ENCODE data around the gene ZNF862. TPM values are rescaled to one million over a fixed set of nuclear protein-coding genes. Genes with fewer than 3 reads are reported as not detected.

The ZNF862 gene
- total and polyA plus RNA-seq, 10 of the 15 experiments (the other 5 are each of a cell fraction or from before 2014, with no cell fraction given) = 0.49 to 7.7 (median 3.5) TPM

DNA sequence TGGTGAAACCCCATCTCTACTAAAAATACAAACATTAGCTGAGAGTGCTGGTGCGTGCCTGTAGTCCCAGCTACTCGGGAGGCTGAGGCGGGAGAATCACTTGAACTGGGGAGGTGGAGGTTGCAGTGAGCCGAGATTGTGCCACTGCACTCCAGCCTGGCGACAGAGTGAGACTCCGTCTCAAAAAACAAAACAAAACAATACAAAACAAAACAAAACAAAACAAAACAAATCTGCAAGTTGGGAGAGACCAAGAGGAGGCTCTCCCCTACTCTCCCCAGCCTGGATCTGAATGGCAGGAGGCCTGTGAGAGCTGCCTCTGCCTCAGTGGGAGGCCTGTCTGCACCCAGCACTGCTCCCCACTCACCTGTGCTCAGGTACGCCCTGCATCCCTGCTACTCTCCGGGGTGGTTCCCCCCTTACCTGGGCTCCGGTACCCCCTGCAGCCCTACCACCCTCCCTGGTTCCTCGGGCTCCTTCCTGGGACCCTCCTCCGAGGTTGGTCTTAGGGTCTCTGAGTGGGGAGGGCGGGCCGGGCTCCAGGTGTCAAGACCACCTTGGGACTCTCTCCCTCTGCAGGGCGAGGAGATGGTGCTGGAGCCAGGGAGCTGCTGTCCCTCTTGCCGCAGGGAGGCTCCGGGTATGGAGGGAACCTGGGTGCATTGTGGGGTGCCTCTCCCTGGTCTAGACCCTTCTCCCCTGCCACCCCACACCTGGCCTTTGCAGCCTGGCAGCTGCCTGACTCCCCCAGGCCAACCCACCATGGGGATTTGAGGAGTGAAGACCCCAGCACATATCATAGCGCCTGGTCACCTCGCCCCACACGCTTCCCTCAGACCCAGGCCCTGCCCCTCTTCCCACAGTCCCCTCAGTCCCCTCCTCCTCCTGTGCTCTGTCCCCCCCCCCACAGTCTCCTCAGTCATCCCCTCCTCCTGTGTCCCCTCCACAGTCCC is 9.5 kb upstream of the ZNF862 start:
- no TSS peak for BruUV-seq (replicated peaks)
- no peak for ATAC-seq
- ChIA-PET POLR2A (no interaction called here), SMC1A (ENCODE audit: uncharacterized antibody, unreplicated experiment) (no interaction called here), RAD21 (ENCODE audit: unreplicated experiment) (no interaction called here), CTCF (no interaction called here)
- Histone ChIP-seq H3K27ac (ENCODE audit: control insufficient read depth, insufficient read depth) (no peak overlapping the region), H2AFZ (ENCODE audit: control insufficient read depth, low read depth, low read length) (no peak overlapping the region), H3K27me3 (replicated peaks in 1 of 2; ENCODE audit: control insufficient read depth in 2 of 2, insufficient read depth in 2 of 2, low read length in 1 of 2) (peaks cover 0 to 4% of the 10 kb centered on the region in 2 experiments; a peak in 1 of 4 replicates), H3K9me3 (replicated peaks; ENCODE audit: control insufficient read depth, insufficient read depth, low read length) (no peaks in the 10 kb centered on the region), H3K4me2 (ENCODE audit: control insufficient read depth, insufficient read depth) (no peak overlapping the region), H3K4me3 (no peak overlapping the region), H3K4me1 (ENCODE audit: control insufficient read depth, insufficient read depth, low read length) (no peaks in the 10 kb centered on the region), H4K20me1 (ENCODE audit: control insufficient read depth, insufficient read depth) (no peaks in the 10 kb centered on the region), H3K9ac (ENCODE audit: control insufficient read depth, insufficient read depth, low read length) (no peak overlapping the region), H3K79me2 (ENCODE audit: control insufficient read depth, insufficient read depth, low read length) (no peaks in the 10 kb centered on the region), H3K36me3 (ENCODE audit: control insufficient read depth in 2 of 2, insufficient read depth in 2 of 2, low read length in 1 of 2) (no peaks in the 10 kb centered on the region)
- 39% methylated on average over 17 of the region's 19 CpGs for WGBS (ENCODE audit: insufficient coverage, insufficient replicate concordance, low lambda C conversion rate, missing lambda C conversion rate)
- intact Hi-C loops (cut with micrococcal nuclease; ENCODE audit: unreplicated experiment) = no loop called here
- no peak for DNase-seq (ENCODE audit: low read depth, low spot score)
- FAIRE-seq = no peak
- in situ Hi-C loops (cut with MboI) = no loop called here
- TF ChIP-seq, protein P1, sequence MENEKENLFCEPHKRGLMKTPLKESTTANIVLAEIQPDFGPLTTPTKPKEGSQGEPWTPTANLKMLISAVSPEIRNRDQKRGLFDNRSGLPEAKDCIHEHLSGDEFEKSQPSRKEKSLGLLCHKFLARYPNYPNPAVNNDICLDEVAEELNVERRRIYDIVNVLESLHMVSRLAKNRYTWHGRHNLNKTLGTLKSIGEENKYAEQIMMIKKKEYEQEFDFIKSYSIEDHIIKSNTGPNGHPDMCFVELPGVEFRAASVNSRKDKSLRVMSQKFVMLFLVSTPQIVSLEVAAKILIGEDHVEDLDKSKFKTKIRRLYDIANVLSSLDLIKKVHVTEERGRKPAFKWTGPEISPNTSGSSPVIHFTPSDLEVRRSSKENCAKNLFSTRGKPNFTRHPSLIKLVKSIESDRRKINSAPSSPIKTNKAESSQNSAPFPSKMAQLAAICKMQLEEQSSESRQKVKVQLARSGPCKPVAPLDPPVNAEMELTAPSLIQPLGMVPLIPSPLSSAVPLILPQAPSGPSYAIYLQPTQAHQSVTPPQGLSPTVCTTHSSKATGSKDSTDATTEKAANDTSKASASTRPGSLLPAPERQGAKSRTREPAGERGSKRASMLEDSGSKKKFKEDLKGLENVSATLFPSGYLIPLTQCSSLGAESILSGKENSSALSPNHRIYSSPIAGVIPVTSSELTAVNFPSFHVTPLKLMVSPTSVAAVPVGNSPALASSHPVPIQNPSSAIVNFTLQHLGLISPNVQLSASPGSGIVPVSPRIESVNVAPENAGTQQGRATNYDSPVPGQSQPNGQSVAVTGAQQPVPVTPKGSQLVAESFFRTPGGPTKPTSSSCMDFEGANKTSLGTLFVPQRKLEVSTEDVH (IDR thresholded peaks at IDR 0.05; ENCODE audit: low read depth, partially characterized antibody) = no peak
- no peak for TF ChIP-seq TAF1 (IDR thresholded peaks at IDR 0.05; ENCODE audit: borderline replicate concordance, low read depth, low read length)
- no peak for TF ChIP-seq HCFC1 (IDR thresholded peaks at IDR 0.05; ENCODE audit: low read length)
- TF ChIP-seq MEF2B (IDR thresholded peaks at IDR 0.05; ENCODE audit: partially characterized antibody, poor library complexity, severe bottlenecking) = no peak
- no peak for TF ChIP-seq ZNF217 (IDR thresholded peaks at IDR 0.05)
- TF ChIP-seq, protein P2, sequence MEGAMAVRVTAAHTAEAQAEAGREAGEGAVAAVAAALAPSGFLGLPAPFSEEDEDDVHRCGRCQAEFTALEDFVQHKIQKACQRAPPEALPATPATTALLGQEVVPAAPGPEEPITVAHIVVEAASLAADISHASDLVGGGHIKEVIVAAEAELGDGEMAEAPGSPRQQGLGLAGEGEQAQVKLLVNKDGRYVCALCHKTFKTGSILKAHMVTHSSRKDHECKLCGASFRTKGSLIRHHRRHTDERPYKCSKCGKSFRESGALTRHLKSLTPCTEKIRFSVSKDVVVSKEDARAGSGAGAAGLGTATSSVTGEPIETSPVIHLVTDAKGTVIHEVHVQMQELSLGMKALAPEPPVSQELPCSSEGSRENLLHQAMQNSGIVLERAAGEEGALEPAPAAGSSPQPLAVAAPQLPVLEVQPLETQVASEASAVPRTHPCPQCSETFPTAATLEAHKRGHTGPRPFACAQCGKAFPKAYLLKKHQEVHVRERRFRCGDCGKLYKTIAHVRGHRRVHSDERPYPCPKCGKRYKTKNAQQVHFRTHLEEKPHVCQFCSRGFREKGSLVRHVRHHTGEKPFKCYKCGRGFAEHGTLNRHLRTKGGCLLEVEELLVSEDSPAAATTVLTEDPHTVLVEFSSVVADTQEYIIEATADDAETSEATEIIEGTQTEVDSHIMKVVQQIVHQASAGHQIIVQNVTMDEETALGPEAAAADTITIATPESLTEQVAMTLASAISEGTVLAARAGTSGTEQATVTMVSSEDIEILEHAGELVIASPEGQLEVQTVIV (IDR thresholded peaks at IDR 0.05; ENCODE audit: borderline replicate concordance, partially characterized antibody) = no peak
- no peak for TF ChIP-seq CREB1 (IDR thresholded peaks at IDR 0.05; ENCODE audit: low read depth)
- TF ChIP-seq STAT1 (conservative IDR thresholded peaks at IDR 0.05) = no peak
- TF ChIP-seq CREM (IDR thresholded peaks at IDR 0.05; ENCODE audit: low read depth) = no peak
- TF ChIP-seq PAX5 (IDR thresholded peaks at IDR 0.05; ENCODE audit: borderline replicate concordance, low read depth, low read length) = no peak
- no peak for TF ChIP-seq RCOR1 (conservative IDR thresholded peaks at IDR 0.05; ENCODE audit: low read depth, low read length)
- no peak for TF ChIP-seq MXI1 (IDR thresholded peaks at IDR 0.05; ENCODE audit: low read depth, low read length)
- no peak for TF ChIP-seq SMAD1 (IDR thresholded peaks at IDR 0.05; ENCODE audit: low read depth, partially characterized antibody)
- no peak for TF ChIP-seq ASH2L (IDR thresholded peaks at IDR 0.05; ENCODE audit: borderline replicate concordance, low read depth)
- TF ChIP-seq, protein P3, sequence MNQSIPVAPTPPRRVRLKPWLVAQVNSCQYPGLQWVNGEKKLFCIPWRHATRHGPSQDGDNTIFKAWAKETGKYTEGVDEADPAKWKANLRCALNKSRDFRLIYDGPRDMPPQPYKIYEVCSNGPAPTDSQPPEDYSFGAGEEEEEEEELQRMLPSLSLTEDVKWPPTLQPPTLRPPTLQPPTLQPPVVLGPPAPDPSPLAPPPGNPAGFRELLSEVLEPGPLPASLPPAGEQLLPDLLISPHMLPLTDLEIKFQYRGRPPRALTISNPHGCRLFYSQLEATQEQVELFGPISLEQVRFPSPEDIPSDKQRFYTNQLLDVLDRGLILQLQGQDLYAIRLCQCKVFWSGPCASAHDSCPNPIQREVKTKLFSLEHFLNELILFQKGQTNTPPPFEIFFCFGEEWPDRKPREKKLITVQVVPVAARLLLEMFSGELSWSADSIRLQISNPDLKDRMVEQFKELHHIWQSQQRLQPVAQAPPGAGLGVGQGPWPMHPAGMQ (IDR thresholded peaks at IDR 0.05; ENCODE audit: borderline replicate concordance) = no peak

Data from GM12878 (cell line).